Measurements from ENCODE around the gene ZNF892. TPM values are rescaled to one million over a fixed set of nuclear protein-coding genes. Genes with fewer than 3 reads are reported as not detected.

ZNF892 gene
- total RNA-seq, 1 experiment from 2014 or later, result not detected

DNA sequence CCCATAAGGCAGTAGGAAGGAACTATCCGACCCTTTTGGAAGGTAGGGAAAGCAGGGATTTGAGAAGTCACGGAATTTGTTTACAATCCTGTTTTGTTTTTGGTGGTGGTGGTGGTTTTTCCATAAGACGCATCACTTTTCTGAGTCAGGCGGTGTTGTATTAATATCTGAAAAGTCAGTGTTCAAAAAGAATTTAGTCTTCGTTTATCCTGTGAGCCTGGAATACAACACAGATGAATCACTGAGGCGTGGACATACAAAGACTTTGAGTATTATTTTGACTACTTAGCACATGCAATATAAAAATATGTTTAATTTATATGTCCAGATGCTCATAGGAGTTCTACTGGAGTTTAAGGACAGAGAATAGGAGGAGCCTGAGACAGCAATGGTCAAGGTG, 785 bp downstream of the ZNF892 start:
- peaks cover 42% of the 10 kb centered on the region for H3K9me3 ChIP-seq (ENCODE audit: low read length)
- no peak overlapping the region for H3K27ac ChIP-seq (ENCODE audit: low read length)
- no peak overlapping the region for H3K9ac ChIP-seq (ENCODE audit: low read length)
- no peaks in the 10 kb centered on the region for H3K4me1 ChIP-seq (ENCODE audit: insufficient read depth, low read length)
- H3K4me2 ChIP-seq (ENCODE audit: low read length), result no peak overlapping the region
- ATAC-seq (no peak), DNase-seq (no peak)
- no peaks in the 10 kb centered on the region for H3F3A ChIP-seq (ENCODE audit: low read length, unreplicated experiment)
- H3K79me2 ChIP-seq (ENCODE audit: low read length), result no peaks in the 10 kb centered on the region
- no TSS peak for BruUV-seq (replicated peaks)
- no peaks in the 10 kb centered on the region for H4K20me1 ChIP-seq (ENCODE audit: low read length)
- no peaks in the 10 kb centered on the region for H3K27me3 ChIP-seq (ENCODE audit: low read length)
- TF ChIP-seq EZH2phosphoT487 (IDR thresholded peaks at IDR 0.05; ENCODE audit: borderline replicate concordance, low read length) (no peak), EZH2 (IDR thresholded peaks at IDR 0.05; ENCODE audit: low read length, unreplicated experiment) (no peak)
- TF ChIP-seq, protein P1, sequence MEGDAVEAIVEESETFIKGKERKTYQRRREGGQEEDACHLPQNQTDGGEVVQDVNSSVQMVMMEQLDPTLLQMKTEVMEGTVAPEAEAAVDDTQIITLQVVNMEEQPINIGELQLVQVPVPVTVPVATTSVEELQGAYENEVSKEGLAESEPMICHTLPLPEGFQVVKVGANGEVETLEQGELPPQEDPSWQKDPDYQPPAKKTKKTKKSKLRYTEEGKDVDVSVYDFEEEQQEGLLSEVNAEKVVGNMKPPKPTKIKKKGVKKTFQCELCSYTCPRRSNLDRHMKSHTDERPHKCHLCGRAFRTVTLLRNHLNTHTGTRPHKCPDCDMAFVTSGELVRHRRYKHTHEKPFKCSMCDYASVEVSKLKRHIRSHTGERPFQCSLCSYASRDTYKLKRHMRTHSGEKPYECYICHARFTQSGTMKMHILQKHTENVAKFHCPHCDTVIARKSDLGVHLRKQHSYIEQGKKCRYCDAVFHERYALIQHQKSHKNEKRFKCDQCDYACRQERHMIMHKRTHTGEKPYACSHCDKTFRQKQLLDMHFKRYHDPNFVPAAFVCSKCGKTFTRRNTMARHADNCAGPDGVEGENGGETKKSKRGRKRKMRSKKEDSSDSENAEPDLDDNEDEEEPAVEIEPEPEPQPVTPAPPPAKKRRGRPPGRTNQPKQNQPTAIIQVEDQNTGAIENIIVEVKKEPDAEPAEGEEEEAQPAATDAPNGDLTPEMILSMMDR (conservative IDR thresholded peaks at IDR 0.05; ENCODE audit: low read depth, low read length), result no peak
- no peaks in the 10 kb centered on the region for H3K9me2 ChIP-seq (replicated peaks; ENCODE audit: low read length)
- H2AFZ ChIP-seq (ENCODE audit: low read length), result no peak overlapping the region
- no peaks in the 10 kb centered on the region; the same call in 1 of the 2 replicates for H3K36me3 ChIP-seq (ENCODE audit: low read depth, low read length)
- POLR2A ChIA-PET (ENCODE audit: unreplicated experiment), result no interaction called here
- H3K4me3 ChIP-seq (ENCODE audit: low read length), result no peak overlapping the region
- intact Hi-C loops (cut with micrococcal nuclease), result no loop called here
- CTCF ChIA-PET, result no interaction called here

DNA sequence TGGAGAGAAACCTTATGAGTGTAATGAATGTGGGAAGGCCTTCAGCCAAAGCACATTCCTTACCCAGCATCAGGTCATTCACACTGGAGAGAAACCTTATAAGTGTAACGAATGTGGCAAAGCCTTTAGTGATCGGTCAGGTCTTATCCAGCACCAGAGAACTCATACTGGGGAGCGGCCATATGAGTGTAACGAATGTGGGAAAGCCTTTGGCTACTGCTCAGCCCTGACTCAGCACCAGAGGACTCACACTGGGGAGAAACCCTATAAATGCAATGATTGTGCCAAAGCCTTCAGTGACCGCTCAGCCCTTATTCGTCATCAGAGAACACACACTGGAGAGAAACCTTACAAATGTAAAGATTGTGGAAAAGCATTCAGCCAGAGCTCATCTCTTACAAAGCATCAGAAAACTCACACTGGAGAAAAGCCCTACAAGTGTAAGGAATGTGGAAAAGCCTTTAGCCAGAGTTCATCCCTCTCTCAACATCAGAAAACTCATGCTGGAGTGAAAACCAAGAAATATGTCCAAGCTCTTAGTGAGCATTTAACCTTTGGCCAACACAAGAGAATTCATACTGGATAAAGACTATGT, 7.8 kb downstream of the ZNF892 start:
- Histone ChIP-seq H3F3A (ENCODE audit: low read length, unreplicated experiment) (no peaks in the 10 kb centered on the region), H3K9me3 (ENCODE audit: low read length) (peaks cover 72% of the 10 kb centered on the region), H3K4me2 (ENCODE audit: low read length) (no peak overlapping the region), H3K4me1 (ENCODE audit: insufficient read depth, low read length) (no peaks in the 10 kb centered on the region), H3K27ac (ENCODE audit: low read length) (no peak overlapping the region), H3K27me3 (ENCODE audit: low read length) (no peaks in the 10 kb centered on the region), H3K9me2 (replicated peaks; ENCODE audit: low read length) (no peaks in the 10 kb centered on the region), H2AFZ (ENCODE audit: low read length) (no peak overlapping the region), H3K4me3 (ENCODE audit: low read length) (no peak overlapping the region), H3K36me3 (ENCODE audit: low read depth, low read length) (0 out of 2 replicates have a peak, but pooled peaks cover 2% of the 10 kb centered on the region), H3K9ac (ENCODE audit: low read length) (no peak overlapping the region), H4K20me1 (ENCODE audit: low read length) (no peaks in the 10 kb centered on the region), H3K79me2 (ENCODE audit: low read length) (no peaks in the 10 kb centered on the region)
- POLR2A ChIA-PET (ENCODE audit: unreplicated experiment), result no interaction called here
- BruUV-seq (replicated peaks), result no TSS peak
- DNase-seq, result no peak
- TF ChIP-seq EZH2phosphoT487 (IDR thresholded peaks at IDR 0.05; ENCODE audit: borderline replicate concordance, low read length) (no peak), EZH2 (IDR thresholded peaks at IDR 0.05; ENCODE audit: low read length, unreplicated experiment) (no peak)
- TF ChIP-seq, protein P1 (conservative IDR thresholded peaks at IDR 0.05; ENCODE audit: low read depth, low read length), result no peak
- no peak for ATAC-seq
- intact Hi-C loops (cut with micrococcal nuclease), result no loop called here
- CTCF ChIA-PET, result no interaction called here

DNA sequence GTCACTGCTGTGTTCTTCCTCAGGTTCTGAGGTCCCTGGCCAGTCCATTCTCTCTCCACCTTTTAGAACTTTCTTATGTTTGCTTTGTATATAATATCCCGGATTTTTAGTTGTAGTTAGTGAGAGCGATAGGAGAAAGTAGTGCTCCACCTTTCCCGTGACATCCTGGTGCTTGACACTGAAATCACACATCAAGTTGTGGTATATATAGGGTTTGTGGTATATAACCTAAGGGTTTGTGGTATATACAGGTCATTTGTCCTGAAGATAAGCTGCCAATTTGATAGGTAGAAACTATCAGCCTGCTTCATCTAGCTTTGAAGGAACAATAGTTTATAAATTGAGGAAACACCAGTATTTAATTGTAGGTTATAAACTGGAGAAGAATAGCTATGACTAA, 13.1 kb downstream of the ZNF892 start:
- H3K4me3 ChIP-seq (ENCODE audit: low read length), result no peak overlapping the region
- no peak for ATAC-seq
- H3K27ac ChIP-seq (ENCODE audit: low read length), result no peak overlapping the region
- POLR2A ChIA-PET (ENCODE audit: unreplicated experiment), result no interaction called here
- CTCF ChIA-PET, result no interaction called here
- DNase-seq, result no peak
- TF ChIP-seq, protein P1 (conservative IDR thresholded peaks at IDR 0.05; ENCODE audit: low read depth, low read length), result no peak
- TF ChIP-seq EZH2 (IDR thresholded peaks at IDR 0.05; ENCODE audit: low read length, unreplicated experiment) (no peak), EZH2phosphoT487 (IDR thresholded peaks at IDR 0.05; ENCODE audit: borderline replicate concordance, low read length) (no peak)
- 0 out of 2 replicates have a peak, but pooled peaks cover 2% of the 10 kb centered on the region for H3K36me3 ChIP-seq (ENCODE audit: low read depth, low read length)
- intact Hi-C loops (cut with micrococcal nuclease), result no loop called here
- no peaks in the 10 kb centered on the region for H3K4me1 ChIP-seq (ENCODE audit: insufficient read depth, low read length)
- H3K27me3 ChIP-seq (ENCODE audit: low read length), result no peaks in the 10 kb centered on the region
- H2AFZ ChIP-seq (ENCODE audit: low read length), result no peak overlapping the region
- BruUV-seq (replicated peaks), result no TSS peak
- no peak overlapping the region for H3K4me2 ChIP-seq (ENCODE audit: low read length)
- H4K20me1 ChIP-seq (ENCODE audit: low read length), result no peaks in the 10 kb centered on the region
- no peaks in the 10 kb centered on the region for H3K9me2 ChIP-seq (replicated peaks; ENCODE audit: low read length)
- H3F3A ChIP-seq (ENCODE audit: low read length, unreplicated experiment), result no peaks in the 10 kb centered on the region
- no peaks in the 10 kb centered on the region for H3K79me2 ChIP-seq (ENCODE audit: low read length)
- H3K9ac ChIP-seq (ENCODE audit: low read length), result no peak overlapping the region
- peaks cover 67% of the 10 kb centered on the region for H3K9me3 ChIP-seq (ENCODE audit: low read length)

All from PC-3 (cell line).